Cardiac fibroblast (primary cell): Measurements from ENCODE around the gene GPS2.

Experiments used
- DNase-seq, 2 donors: peaks; one replicate each; pipeline versions ENCODE4 v3.0.0 to v3.0.0-alpha.2; 2010; ENCODE audit warnings: low read depth in 2 of 2
- H3K4me3 ChIP-seq, 2 donors: replicated peaks in 1 of 2; 1 replicate in 1 of 2; 2 replicates in 1 of 2; pipeline ENCODE4 v1.5.1; 2011; ENCODE audit warnings: low read depth in 2 of 2, low read length in 2 of 2, mild to moderate bottlenecking in 2 of 2, moderate library complexity in 1 of 2
- TF ChIP-seq, protein P1 (sequence below): IDR thresholded peaks from one replicate; pipeline ENCODE4 v1.5.1; 2011; ENCODE audit warnings: low read depth, mild to moderate bottlenecking, low read length, inconsistent platforms

Gene GPS2

DNA sequence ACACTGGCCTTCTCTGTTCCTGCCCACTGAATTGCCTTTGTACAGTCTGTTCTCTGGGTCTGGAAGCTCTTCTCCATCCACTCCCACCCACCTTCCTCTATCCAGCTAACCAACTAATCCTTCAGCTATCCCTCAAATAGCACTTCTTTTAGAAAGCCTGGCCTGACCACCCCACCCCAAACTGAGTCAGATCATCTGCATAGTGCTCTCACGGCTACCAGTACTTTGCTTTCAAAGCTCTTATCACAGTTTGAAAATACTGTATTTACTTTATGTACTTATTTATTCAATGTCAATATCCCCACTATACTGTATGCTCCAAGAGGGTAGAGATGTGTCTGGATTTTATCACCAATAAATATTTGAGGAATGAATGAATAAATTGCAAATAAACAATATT, 48.4 kb downstream of the GPS2 start:
- H3K4me3 ChIP-seq = no peak overlapping the region
- TF ChIP-seq, protein P1, sequence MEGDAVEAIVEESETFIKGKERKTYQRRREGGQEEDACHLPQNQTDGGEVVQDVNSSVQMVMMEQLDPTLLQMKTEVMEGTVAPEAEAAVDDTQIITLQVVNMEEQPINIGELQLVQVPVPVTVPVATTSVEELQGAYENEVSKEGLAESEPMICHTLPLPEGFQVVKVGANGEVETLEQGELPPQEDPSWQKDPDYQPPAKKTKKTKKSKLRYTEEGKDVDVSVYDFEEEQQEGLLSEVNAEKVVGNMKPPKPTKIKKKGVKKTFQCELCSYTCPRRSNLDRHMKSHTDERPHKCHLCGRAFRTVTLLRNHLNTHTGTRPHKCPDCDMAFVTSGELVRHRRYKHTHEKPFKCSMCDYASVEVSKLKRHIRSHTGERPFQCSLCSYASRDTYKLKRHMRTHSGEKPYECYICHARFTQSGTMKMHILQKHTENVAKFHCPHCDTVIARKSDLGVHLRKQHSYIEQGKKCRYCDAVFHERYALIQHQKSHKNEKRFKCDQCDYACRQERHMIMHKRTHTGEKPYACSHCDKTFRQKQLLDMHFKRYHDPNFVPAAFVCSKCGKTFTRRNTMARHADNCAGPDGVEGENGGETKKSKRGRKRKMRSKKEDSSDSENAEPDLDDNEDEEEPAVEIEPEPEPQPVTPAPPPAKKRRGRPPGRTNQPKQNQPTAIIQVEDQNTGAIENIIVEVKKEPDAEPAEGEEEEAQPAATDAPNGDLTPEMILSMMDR = no peak
- peak in 1 of 2 donors; percentile 45 for DNase-seq

DNA sequence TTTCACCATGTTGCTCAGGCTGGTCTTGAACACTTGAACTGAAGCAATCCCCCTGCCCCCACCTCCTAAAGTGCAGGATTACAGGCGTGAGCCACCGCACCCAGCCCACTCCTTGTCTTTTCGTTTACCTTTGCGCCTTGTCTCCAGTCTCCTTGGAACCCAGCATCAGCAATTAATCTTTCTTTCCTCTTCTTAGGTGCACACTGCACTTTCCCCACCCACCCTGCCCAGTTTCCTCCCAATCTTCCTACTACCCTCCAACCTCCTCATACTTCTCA, 51.4 kb downstream of the GPS2 start:
- DNase-seq = no peak
- no peak overlapping the region for H3K4me3 ChIP-seq
- TF ChIP-seq, protein P1 = no peak

DNA sequence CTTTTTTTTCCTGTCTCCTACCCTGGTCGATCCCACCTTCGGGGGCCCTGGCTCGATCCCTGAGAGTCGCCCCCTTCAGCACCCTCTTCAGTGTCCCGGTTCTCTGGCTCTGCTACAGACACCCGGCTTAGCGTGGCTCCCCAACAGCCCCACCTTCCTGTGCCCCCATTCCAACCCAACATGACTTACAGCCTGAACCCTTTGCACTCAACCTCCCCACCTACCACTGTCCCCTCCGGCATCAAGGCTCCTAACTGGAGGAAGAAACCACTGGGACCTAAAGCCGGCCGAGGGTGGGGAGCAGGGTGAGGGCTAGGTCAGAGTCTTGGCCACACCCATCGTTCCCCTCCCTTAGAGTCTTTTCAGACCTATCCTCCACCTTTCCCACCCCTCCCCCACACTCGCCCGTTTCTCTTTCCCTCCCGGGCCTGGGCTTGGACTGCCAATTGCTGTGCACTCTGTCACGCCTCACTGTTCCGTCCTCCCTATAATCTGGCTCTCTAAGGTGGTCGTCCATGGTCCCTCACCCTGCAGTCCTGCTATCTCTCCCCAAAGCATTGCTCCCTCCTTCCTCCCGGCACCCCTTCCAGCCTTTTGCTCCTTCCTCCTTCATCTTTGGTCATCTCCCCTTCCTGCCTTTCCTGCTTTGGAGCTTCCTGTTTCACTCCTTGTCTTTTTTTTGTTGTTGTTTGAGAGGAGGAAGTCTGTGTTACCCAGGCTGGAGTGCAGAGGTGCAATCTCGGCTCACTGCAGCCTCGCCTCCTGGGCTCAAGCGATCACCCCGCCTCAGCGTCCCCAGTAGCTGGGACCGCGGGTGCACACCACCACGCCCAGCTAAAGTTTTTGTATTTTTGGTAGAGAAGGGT, 52.0 kb downstream of the GPS2 start:
- TF ChIP-seq, protein P1 = no peak
- no peak for DNase-seq
- peak overlapping the region in 1 of 2 donors; percentile 8 for H3K4me3 ChIP-seq
